Urothelium cell line (cell line): ENCODE data around the gene CSNK2A3.
"Not testable (repeated sequence)": the region's sequence is repeated elsewhere in the genome, so short reads cannot be mapped to it uniquely, and the experiment has no call there.

Experiments
- DNase-seq: peaks from one replicate; pipeline ENCODE4 v3.0.0; 2011; ENCODE audit warnings: low spot score, mixed read lengths
- FAIRE-seq: peaks from 2 replicates; lab custom pipeline; 2011; peaks lifted over from hg19 to GRCh38; lab: Jason Lieb, UNC

CSNK2A3 gene

GRCh38 chr11:11352878-11353277, at the start of gene CSNK2A3:
TSS of gene CSNK2A3 (minus strand) at chr11:11353250. CDS start at chr11:11353119, 131 bp downstream.
- FAIRE-seq = peak; percentile 37
- not testable (repeated sequence) for DNase-seq

GRCh38 chr11:11401960-11402535, 49.0 kb upstream of the CSNK2A3 start:
- FAIRE-seq (no peak), DNase-seq (no peak)

GRCh38 chr11:11400635-11401232, 47.7 kb upstream of the CSNK2A3 start:
- no peak for DNase-seq
- no peak for FAIRE-seq

GRCh38 chr11:11400121-11400520, 47.1 kb upstream of the CSNK2A3 start:
- FAIRE-seq (no peak), DNase-seq (no peak)

GRCh38 chr11:11397781-11398180, 44.7 kb upstream of the CSNK2A3 start:
- DNase-seq (no peak), FAIRE-seq (no peak)

- FAIRE-seq = no peak
- DNase-seq = no peak
Observed at GRCh38 chr11:11397036-11397415, 44.0 kb upstream of the CSNK2A3 start.

- FAIRE-seq (peak; percentile 55), DNase-seq (peak; percentile 76)
Observed at GRCh38 chr11:11396301-11397035, 43.4 kb upstream of the CSNK2A3 start.

- FAIRE-seq = no peak
- no peak for DNase-seq
Observed at GRCh38 chr11:11395126-11395525, 42.1 kb upstream of the CSNK2A3 start.

GRCh38 chr11:11394241-11394640, 41.2 kb upstream of the CSNK2A3 start:
- no peak for FAIRE-seq
- no peak for DNase-seq

GRCh38 chr11:11391796-11392463, 38.9 kb upstream of the CSNK2A3 start:
- peak; percentile 71 for FAIRE-seq
- peak; percentile 73 for DNase-seq

GRCh38 chr11:11391169-11391568, 38.1 kb upstream of the CSNK2A3 start:
- FAIRE-seq (no peak), DNase-seq (no peak)

- FAIRE-seq (no peak), DNase-seq (no peak)
Observed at GRCh38 chr11:11390068-11390771, 37.2 kb upstream of the CSNK2A3 start.

GRCh38 chr11:11389238-11389637, 36.2 kb upstream of the CSNK2A3 start:
- DNase-seq (no peak), FAIRE-seq (no peak)

GRCh38 chr11:11387622-11388305, 34.7 kb upstream of the CSNK2A3 start:
- FAIRE-seq = no peak
- DNase-seq = no peak

- DNase-seq (no peak), FAIRE-seq (no peak)
Observed at GRCh38 chr11:11387207-11387606, 34.2 kb upstream of the CSNK2A3 start.

GRCh38 chr11:11384829-11385228, 31.8 kb upstream of the CSNK2A3 start:
- no peak for FAIRE-seq

GRCh38 chr11:11383995-11384394, 30.9 kb upstream of the CSNK2A3 start:
- no peak for FAIRE-seq
- no peak for DNase-seq

More at GRCh38 chr11:11384829-11385228, 31.8 kb upstream of the CSNK2A3 start:
- DNase-seq = no peak

GRCh38 chr11:11382858-11383532, 29.9 kb upstream of the CSNK2A3 start:
- FAIRE-seq (no peak), DNase-seq (no peak)

- FAIRE-seq (no peak), DNase-seq (no peak)
Observed at GRCh38 chr11:11381471-11382105, 28.5 kb upstream of the CSNK2A3 start.
